ENCODE measurements around the gene SNAP47.

The SNAP47 gene

GRCh38 chr1:227731696-227732585 lies 3.3 kb upstream of the SNAP47 start:
- in situ Hi-C loops (cut with MboI; ENCODE audit: low sequenced_read_pairs) = no loop called here

- in situ Hi-C loops (cut with MboI; ENCODE audit: low sequenced_read_pairs) = no loop called here
Measured at GRCh38 chr1:227732586-227733308, 2.5 kb upstream of the SNAP47 start.

- in situ Hi-C loops (cut with MboI; ENCODE audit: low sequenced_read_pairs) = no loop called here
Measured at GRCh38 chr1:227733309-227733705, 1.9 kb upstream of the SNAP47 start.

DNA sequence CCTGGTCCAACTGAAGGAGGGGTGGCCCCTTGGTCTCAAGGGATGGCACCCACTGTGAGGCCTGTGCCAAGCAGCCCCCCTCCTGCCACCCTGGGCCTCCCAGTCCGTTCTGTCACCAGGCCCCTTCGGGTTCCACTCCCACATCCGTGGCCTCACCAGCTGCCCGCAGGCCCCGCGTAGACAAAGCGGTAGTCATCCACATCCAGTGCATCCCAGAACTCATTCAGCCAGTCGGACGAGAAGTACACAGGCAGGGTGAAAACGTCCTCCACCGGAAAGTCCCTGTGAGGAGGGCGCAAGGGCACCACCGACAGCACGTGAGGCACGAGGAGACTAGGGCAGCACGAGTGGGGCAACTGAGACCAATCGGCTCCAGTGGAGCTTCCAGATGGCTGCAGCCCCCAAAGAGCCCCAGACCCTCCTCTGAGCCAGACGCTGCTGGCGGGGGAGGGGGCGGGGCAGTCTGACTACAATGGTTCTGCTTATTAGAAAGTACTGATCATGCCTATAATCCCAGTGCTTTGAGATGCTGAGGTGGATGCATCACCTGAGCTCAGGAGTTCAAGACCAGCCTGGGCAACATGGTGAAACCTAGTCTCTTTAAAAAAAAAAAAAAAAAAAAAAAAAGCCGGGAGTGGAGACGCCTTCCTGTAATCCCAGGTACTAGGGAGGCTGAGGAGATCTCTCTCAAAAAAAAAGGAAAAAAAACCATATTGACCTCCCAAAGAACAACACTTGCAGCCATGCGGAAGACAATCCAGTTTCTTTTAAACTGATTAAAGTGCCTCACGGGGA lies 1.3 kb upstream of the SNAP47 start:
- in situ Hi-C loops (cut with MboI; ENCODE audit: low sequenced_read_pairs) = no loop called here

DNA sequence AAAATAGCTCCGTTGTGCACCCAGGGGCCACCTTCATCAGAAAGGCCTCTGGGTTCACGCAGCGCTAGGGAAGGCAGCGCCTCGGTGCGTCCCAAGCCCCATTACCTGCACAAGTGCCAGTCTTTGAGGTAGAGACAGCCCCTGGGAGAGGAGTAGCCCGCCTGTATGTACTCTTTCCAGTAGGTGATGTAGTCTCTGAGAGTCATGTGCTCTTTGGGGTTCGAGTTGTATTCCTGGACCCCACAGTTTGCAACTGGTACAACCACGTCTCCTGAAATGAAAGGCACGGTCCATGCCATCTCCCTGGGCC lies 734 bp upstream of the SNAP47 start:
- in situ Hi-C loops (cut with MboI; ENCODE audit: low sequenced_read_pairs) = no loop called here

DNA sequence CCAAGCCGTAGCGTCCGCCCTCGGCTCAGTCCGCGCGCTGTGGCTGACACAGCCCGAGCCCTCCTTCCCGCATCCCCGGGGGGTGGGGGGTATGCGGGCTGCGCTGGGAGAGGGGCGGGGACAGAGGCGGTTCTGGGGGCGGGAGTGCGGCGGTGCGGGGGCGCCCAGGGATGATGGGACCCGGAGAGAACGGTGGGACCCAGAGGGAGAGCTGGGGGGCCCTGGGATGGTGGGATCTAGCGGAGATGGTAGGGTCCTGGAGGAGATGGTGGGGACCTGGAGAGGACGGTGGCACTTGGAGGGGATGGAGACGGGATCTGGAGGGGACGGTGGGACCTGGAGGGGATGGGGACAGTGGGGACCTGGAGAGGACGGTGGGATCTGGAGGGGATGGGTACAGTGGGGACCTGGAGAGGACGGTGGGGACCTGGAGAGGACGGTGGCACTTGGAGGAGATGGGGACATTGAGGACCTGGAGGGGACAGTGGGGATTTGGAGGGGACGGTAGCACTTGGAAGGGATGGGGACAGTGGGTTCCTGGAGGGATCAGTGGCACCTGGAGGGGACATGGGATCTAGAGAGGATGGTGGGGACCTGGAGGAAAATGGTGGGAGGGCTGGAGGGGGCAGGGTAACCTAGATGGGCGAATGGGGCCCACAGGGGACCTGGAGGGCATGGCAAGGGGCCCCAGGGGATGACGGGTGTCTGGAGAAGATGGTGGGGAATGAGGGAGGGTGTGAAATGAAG lies 477 bp downstream of the SNAP47 start:
- in situ Hi-C loops (cut with MboI; ENCODE audit: low sequenced_read_pairs) = no loop called here

DNA sequence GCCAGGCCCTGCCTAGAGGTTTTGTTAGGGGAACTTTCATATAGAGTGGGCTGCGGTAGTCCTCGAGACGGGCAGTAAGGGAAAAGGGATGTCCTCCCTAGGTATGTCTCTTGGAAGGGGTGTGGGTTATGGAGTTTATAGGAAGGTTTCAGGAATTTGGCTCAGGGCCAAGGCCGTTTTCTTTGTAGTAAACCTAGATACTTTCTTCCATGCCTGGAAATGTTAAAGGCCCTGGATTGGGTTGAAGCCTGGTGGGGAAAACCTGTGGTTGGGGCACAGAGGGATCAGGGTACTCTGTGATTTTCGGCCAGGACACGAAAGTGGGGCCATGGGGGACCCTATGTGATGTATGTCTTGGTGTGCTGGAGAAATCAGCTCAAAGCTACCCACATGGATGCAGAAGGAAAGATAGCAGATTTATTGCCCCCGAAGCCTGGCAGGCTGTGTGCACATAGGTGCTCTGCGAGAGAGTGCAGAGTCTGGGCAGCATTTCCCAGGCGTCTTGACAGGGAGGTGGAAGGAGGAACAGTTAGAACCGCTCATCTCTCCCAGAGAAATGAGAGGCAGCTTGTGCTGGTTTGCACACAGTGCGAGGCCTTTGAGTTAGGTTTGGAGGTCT lies 1.7 kb downstream of the SNAP47 start:
- in situ Hi-C loops (cut with MboI; ENCODE audit: low sequenced_read_pairs) = no loop called here

GRCh38 chr1:227738820-227739219 lies 3.6 kb downstream of the SNAP47 start:
- in situ Hi-C loops (cut with MboI; ENCODE audit: low sequenced_read_pairs) = no loop called here

DNA sequence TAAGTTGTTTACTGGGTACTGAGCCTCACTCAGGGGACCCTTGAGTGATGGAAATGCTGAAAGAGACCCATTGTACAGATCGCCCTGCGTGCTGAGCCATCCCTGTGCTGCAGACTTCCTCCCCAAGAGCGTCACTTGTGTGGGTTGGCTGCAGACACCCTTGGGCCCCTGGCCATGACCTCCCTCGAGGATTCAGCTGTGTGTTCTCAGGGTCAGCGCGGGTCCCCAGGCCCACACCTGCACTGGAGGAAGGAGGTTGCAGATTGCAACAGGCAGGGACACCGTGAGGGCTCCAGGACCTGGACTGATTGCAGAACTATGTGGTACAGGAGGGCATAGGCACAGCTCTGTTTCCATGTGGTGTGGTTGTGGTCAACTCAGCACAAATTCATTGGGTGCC lies 4.4 kb downstream of the SNAP47 start:
- in situ Hi-C loops (cut with MboI; ENCODE audit: low sequenced_read_pairs) = no loop called here

GRCh38 chr1:227740401-227740960 lies 5.2 kb downstream of the SNAP47 start:
- in situ Hi-C loops (cut with MboI; ENCODE audit: low sequenced_read_pairs) = no loop called here

- in situ Hi-C loops (cut with MboI; ENCODE audit: low sequenced_read_pairs) = no loop called here
Measured at GRCh38 chr1:227741166-227741870, 6.1 kb downstream of the SNAP47 start.

- in situ Hi-C loops (cut with MboI; ENCODE audit: low sequenced_read_pairs) = no loop called here
Measured at GRCh38 chr1:227742738-227743715, 7.8 kb downstream of the SNAP47 start.

DNA sequence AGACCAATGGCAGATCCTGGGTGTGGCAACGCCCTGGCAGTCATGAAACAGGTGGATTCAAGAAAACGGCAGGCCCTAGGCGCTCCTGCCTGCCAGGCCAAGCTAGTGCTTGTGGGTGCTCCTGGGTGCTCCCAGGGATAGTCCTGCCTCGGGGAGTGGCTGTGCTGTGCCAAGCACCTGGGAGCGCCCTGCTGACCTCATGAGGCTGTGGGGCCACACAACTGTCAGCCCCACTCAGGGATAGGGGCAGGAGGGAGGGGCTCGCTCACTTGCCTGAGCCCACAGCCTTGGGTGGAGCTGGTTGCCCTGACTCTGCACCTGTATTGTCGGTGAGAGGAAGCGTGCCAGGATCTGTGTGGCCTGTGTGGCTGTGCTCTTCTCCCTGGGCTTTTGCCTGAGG lies 9.4 kb downstream of the SNAP47 start:
- in situ Hi-C loops (cut with MboI; ENCODE audit: low sequenced_read_pairs) = no loop called here

GRCh38 chr1:227745568-227746265 lies 10.5 kb downstream of the SNAP47 start:
- in situ Hi-C loops (cut with MboI; ENCODE audit: low sequenced_read_pairs) = no loop called here

- in situ Hi-C loops (cut with MboI; ENCODE audit: low sequenced_read_pairs) = no loop called here
Measured at GRCh38 chr1:227746676-227747075, 11.4 kb downstream of the SNAP47 start.

- in situ Hi-C loops (cut with MboI; ENCODE audit: low sequenced_read_pairs) = no loop called here
Measured at GRCh38 chr1:227747382-227747781, 12.1 kb downstream of the SNAP47 start.

GRCh38 chr1:227747948-227748495 lies 12.8 kb downstream of the SNAP47 start:
- in situ Hi-C loops (cut with MboI; ENCODE audit: low sequenced_read_pairs) = no loop called here
